HCT116 (cell line): ENCODE measurements around the gene SDCCAG8. TPM values are rescaled to one million over a fixed set of nuclear protein-coding genes. Genes with fewer than 3 reads are reported as not detected.

ENCODE experiments used
- ATAC-seq: fragments of 200-7000 bp; cut with Tn5 transposase; 2 replicates; pipeline ENCODE4 v1.9.1; 2020; ENCODE audit warnings: mild to moderate bottlenecking, moderate library complexity
- BruUV-seq: library from RNA; stranded (reverse); fragments of 400-500 nt; replicated peaks from 2 replicates; lab custom pipeline; 2021; lab: Mats Ljungman, UMichigan
- CTCF ChIA-PET: fragments of 300-600 bp; sonication (Branson Sonifier 250); formaldehyde crosslinking; loops from one replicate; lab custom pipeline; 2021; ENCODE audit warnings: antibody characterized with exemption; lab: Charles Lee
- POLR2A ChIA-PET: fragments of 300-600, 350-600 bp; sonication (Branson Sonifier 250); formaldehyde crosslinking; loops from one replicate; lab custom pipeline; 2021; ENCODE audit warnings: antibody characterized with exemption; lab: Charles Lee
- RAD21 ChIA-PET, 2 experiments: fragments of 300-600 bp; sonication (Branson Sonifier 250); formaldehyde crosslinking; loops; one replicate each; lab custom pipeline; 2023; ENCODE audit warnings: low total read pairs in 2 of 2; ENCODE audit not compliant: uncharacterized antibody in 2 of 2, unreplicated experiment in 2 of 2, low non-redundant PET in 1 of 2; lab: Charles Lee
- DNase-seq: peaks from one replicate; pipeline ENCODE4 v3.0.0-alpha.2; 2010; ENCODE audit warnings: low read depth, low spot score
- H2AFZ ChIP-seq: fragments of 200-600 bp; shearing (Covaris generic), sonication (generic); 2 replicates; pipeline ENCODE4 v1.6.1; 2017; ENCODE audit warnings: low read depth, mixed run types, mixed read lengths, antibody characterized with exemption, low read length; ENCODE audit not compliant: poor library complexity, severe bottlenecking
- H3K27ac ChIP-seq: 2 replicates; pipeline ENCODE4 v1.5.1; 2012; ENCODE audit warnings: low read depth, low read length
- H3K27me3 ChIP-seq: fragments of 200-600 bp; sonication (generic); 2 replicates; pipeline ENCODE4 v1.6.1; 2016; ENCODE audit warnings: mixed run types, low read length, mixed read lengths; ENCODE audit not compliant: insufficient read depth
- H3K36me3 ChIP-seq, 2 experiments: fragments of 200-500 bp in 1 of 2; fragments of 200-600 bp in 1 of 2; sonication (Bioruptor generic) in 1 of 2; sonication (generic) in 1 of 2; 2 replicates each; pipeline versions ENCODE4 v1.5.1 to v1.6.1; 2014 to 2016; ENCODE audit warnings: low read length in 2 of 2, inconsistent platforms in 1 of 2, mixed read lengths in 1 of 2, mixed run types in 1 of 2; ENCODE audit not compliant: insufficient read depth in 2 of 2, control insufficient read depth in 1 of 2
- H3K4me1 ChIP-seq, 2 experiments: fragments of 200-600 bp in 1 of 2; sonication (generic) in 1 of 2; 2 replicates each; pipeline versions ENCODE4 v1.5.1 to v1.6.1; 2012 to 2017; ENCODE audit warnings: low read length in 2 of 2, inconsistent platforms in 1 of 2, mild to moderate bottlenecking in 1 of 2, mixed read lengths in 1 of 2, mixed run types in 1 of 2, moderate library complexity in 1 of 2; ENCODE audit not compliant: insufficient read depth in 2 of 2, control insufficient read depth in 1 of 2
- H3K4me2 ChIP-seq: fragments of 200-600 bp; sonication (generic); 2 replicates; pipeline ENCODE4 v1.6.1; 2017; ENCODE audit warnings: mixed run types, low read length, mixed read lengths
- H3K4me3 ChIP-seq, 2 experiments: fragments of 200-600 bp in 1 of 2; sonication (generic) in 1 of 2; replicated peaks in 1 of 2; 2 replicates each; pipeline ENCODE4 v1.5.1; 2011 to 2016; ENCODE audit warnings: low read length in 2 of 2, control low read depth in 1 of 2, low read depth in 1 of 2, mild to moderate bottlenecking in 1 of 2, mixed read lengths in 1 of 2, mixed run types in 1 of 2
- H3K79me2 ChIP-seq: fragments of 200-600 bp; sonication (generic); 2 replicates; pipeline ENCODE4 v1.6.1; 2017; ENCODE audit warnings: mild to moderate bottlenecking, mixed run types, low read length, moderate library complexity, mixed read lengths; ENCODE audit not compliant: insufficient read depth
- H3K9ac ChIP-seq: fragments of 200-600 bp; sonication (generic); 2 replicates; pipeline ENCODE4 v1.6.1; 2016; ENCODE audit warnings: low read length, mixed read lengths
- H3K9me2 ChIP-seq: fragments of 200-600 bp; sonication (generic), shearing (Covaris generic); 2 replicates; pipeline ENCODE4 v1.6.1; 2017; ENCODE audit warnings: mixed run types, mild to moderate bottlenecking, moderate library complexity; ENCODE audit not compliant: insufficient read depth
- H3K9me3 ChIP-seq, 2 experiments: fragments of 200-500 bp in 1 of 2; fragments of 200-600 bp in 1 of 2; sonication (Bioruptor generic) in 1 of 2; sonication (generic) in 1 of 2; 2 replicates each; pipeline ENCODE4 v1.6.1; 2014 to 2017; ENCODE audit warnings: low read length in 2 of 2, mixed read lengths in 2 of 2, inconsistent platforms in 1 of 2, low read depth in 1 of 2, mild to moderate bottlenecking in 1 of 2, mixed run types in 1 of 2, moderate library complexity in 1 of 2; ENCODE audit not compliant: control insufficient read depth in 1 of 2, insufficient read depth in 1 of 2
- H4K20me1 ChIP-seq: fragments of 200-600 bp; sonication (generic), shearing (Covaris generic); 2 replicates; pipeline ENCODE4 v1.6.1; 2017; ENCODE audit warnings: mixed run types, mild to moderate bottlenecking, moderate library complexity; ENCODE audit not compliant: insufficient read depth
- CBX3 ChIP-seq: IDR thresholded peaks from 2 replicates; pipeline ENCODE4 v1.6.1; 2012; ENCODE audit warnings: low read depth
- CEBPB ChIP-seq: IDR thresholded peaks from 2 replicates; pipeline ENCODE4 v1.6.1; 2012; ENCODE audit warnings: low read depth
- ELF1 ChIP-seq: IDR thresholded peaks from 2 replicates; pipeline ENCODE4 v1.6.1; 2012; ENCODE audit warnings: low read depth, borderline replicate concordance
- MAX ChIP-seq: IDR thresholded peaks from 2 replicates; pipeline ENCODE4 v1.6.1; 2012
- POLR2AphosphoS5 ChIP-seq: IDR thresholded peaks from 2 replicates; pipeline ENCODE4 v1.6.1; 2011; ENCODE audit warnings: mild to moderate bottlenecking, low read depth, low read length, moderate library complexity
- RAD21 ChIP-seq: IDR thresholded peaks from 2 replicates; pipeline ENCODE4 v1.6.1; 2012; ENCODE audit warnings: low read depth, mild to moderate bottlenecking
- SRF ChIP-seq: IDR thresholded peaks from 2 replicates; pipeline ENCODE4 v1.6.1; 2012; ENCODE audit warnings: low read depth
- ZFX ChIP-seq: fragments of 450-650 bp; IDR thresholded peaks from 2 replicates; pipeline ENCODE4 v1.6.1; 2017
- intact Hi-C: fragments of 100-400 bp; cut with micrococcal nuclease; formaldehyde crosslinking; loops from 2 replicates; pipeline ENCODE4 v1.10.0; 2022
- total RNA-seq: library from RNA; stranded (reverse); gene quantifications from one replicate; pipeline ENCODE4 v1.2.1, GENCODE V29; 2021; ENCODE audit not compliant: unreplicated experiment

The SDCCAG8 gene
- total RNA-seq, 1 experiment from 2014 or later, result 38.2 TPM

- ChIA-PET CTCF (no interaction called here), POLR2A (no interaction called here), RAD21 (no interaction called here)
- TF ChIP-seq CEBPB (no peak), MAX (no peak), SRF (no peak), ZFX (no peak)
- no peak overlapping the region for H3K4me2 ChIP-seq
- H3K9me2 ChIP-seq, result no peaks in the 10 kb centered on the region
- H2AFZ ChIP-seq, result no peak overlapping the region
- H3K4me1 ChIP-seq, result no peaks in the 10 kb centered on the region
- no peaks in the 10 kb centered on the region for H4K20me1 ChIP-seq
- DNase-seq (no peak), ATAC-seq (no peak)
- no peaks in the 10 kb centered on the region for H3K27me3 ChIP-seq
- H3K79me2 ChIP-seq, result no peaks in the 10 kb centered on the region
- no peak overlapping the region for H3K9ac ChIP-seq
- no TSS peak for BruUV-seq
- intact Hi-C loops, result no loop called here
- no peak overlapping the region for H3K4me3 ChIP-seq
- H3K27ac ChIP-seq, result no peak overlapping the region
- no peaks in the 10 kb centered on the region for H3K36me3 ChIP-seq
- H3K9me3 ChIP-seq, result no peaks in the 10 kb centered on the region
Measured at GRCh38 chr1:243428617-243429342, 172.9 kb downstream of the SDCCAG8 start.

- POLR2A ChIA-PET, result no interaction called here
- H3K27me3 ChIP-seq, result no peaks in the 10 kb centered on the region
- no peak overlapping the region for H2AFZ ChIP-seq
- ATAC-seq (no peak), DNase-seq (no peak)
- H3K4me1 ChIP-seq, result no peaks in the 10 kb centered on the region
- intact Hi-C loops, result no loop called here
- H3K9me2 ChIP-seq, result no peaks in the 10 kb centered on the region
- H4K20me1 ChIP-seq, result no peaks in the 10 kb centered on the region
- BruUV-seq, result no TSS peak
- no peak overlapping the region for H3K4me2 ChIP-seq
- RAD21 ChIA-PET, result no interaction called here
- H3K9ac ChIP-seq, result no peak overlapping the region
- no peaks in the 10 kb centered on the region for H3K79me2 ChIP-seq
- no peaks in the 10 kb centered on the region for H3K9me3 ChIP-seq
- CTCF ChIA-PET, result no interaction called here
- no peak overlapping the region for H3K27ac ChIP-seq
- no peak for TF ChIP-seq CBX3
- no peak for TF ChIP-seq ELF1
- TF ChIP-seq RAD21, result no peak
- no peak for TF ChIP-seq POLR2AphosphoS5
- H3K36me3 ChIP-seq, result no peaks in the 10 kb centered on the region
- H3K4me3 ChIP-seq, result no peak overlapping the region
Measured at GRCh38 chr1:243431591-243431990, 175.8 kb downstream of the SDCCAG8 start.
